Adrenal gland (tissue), 12 donors: Measurements from ENCODE around the gene TBXAS1. TPM values are rescaled to one million over a fixed set of nuclear protein-coding genes. Genes with fewer than 3 reads are reported as not detected.

Experiments used
- DNase-seq, 7 donors: peaks; one replicate each; pipeline ENCODE4 v3.0.0-alpha.2; 2019 to 2020
- H3K27ac ChIP-seq, 5 donors: fragments of 200-600 bp; sonication (generic) in 4 of 5; 1 replicate in 3 of 5; 2 replicates in 2 of 5; pipeline versions ENCODE4 v1.5.1 to v1.8.0; 2016 to 2020; ENCODE audit warnings: mild to moderate bottlenecking in 1 of 5
- H3K27me3 ChIP-seq: fragments of 200-600 bp; 2 replicates; pipeline ENCODE4 v1.8.0; 2021
- H3K36me3 ChIP-seq, 2 donors: fragments of 200-600 bp; replicated peaks in 1 of 2; 1 replicate in 1 of 2; 2 replicates in 1 of 2; pipeline versions ENCODE4 v1.5.1 to v1.8.0; 2018 to 2022
- H3K4me1 ChIP-seq, 2 donors: fragments of 200-600 bp; replicated peaks in 1 of 2; 1 replicate in 1 of 2; 2 replicates in 1 of 2; pipeline versions ENCODE4 v1.5.1 to v1.8.0; 2018 to 2021
- H3K4me3 ChIP-seq, 4 donors: fragments of 200-600 bp; sonication (generic) in 3 of 4; one replicate each; pipeline ENCODE4 v1.5.1; 2016 to 2018
- H3K9me3 ChIP-seq, 3 donors: fragments of 200-600 bp; sonication (generic) in 1 of 3; replicated peaks in 1 of 3; 1 replicate in 2 of 3; 2 replicates in 1 of 3; pipeline versions ENCODE4 v1.5.1 to v1.8.0; 2016 to 2021
- CTCF ChIP-seq, 6 experiments: fragments of 450-650 bp in 4 of 6; fragments of 200-600 bp in 2 of 6; sonication (generic) in 1 of 6; IDR thresholded peaks; 1 replicate in 5 of 6; 2 replicates in 1 of 6; pipeline versions ENCODE4 v1.5.1 to v1.8.0; 2016 to 2021; ENCODE audit warnings: antibody characterized with exemption in 6 of 6, mild to moderate bottlenecking in 2 of 6, moderate library complexity in 1 of 6
- POLR2A ChIP-seq, 2 donors: fragments of 450-650 bp; IDR thresholded peaks; one replicate each; pipeline ENCODE4 v1.6.1; 2017; ENCODE audit warnings: antibody characterized with exemption in 2 of 2, mild to moderate bottlenecking in 2 of 2, moderate library complexity in 1 of 2
- WGBS, 4 donors: extraction: QIAGEN DNeasy Blood & Tissue Kit in 2 of 4; methylation state at CpG; one replicate each; pipeline versions ENCODE4 v1.1.5 to v1.1.7; 2013 to 2017; 5-methylcytosine and 5-hydroxymethylcytosine counted together
- intact Hi-C, 2 donors: fragments of 100-400 bp; cut with DNase I; formaldehyde crosslinking; loops; one replicate each; pipeline versions ENCODE4 v1.14.1 to v1.15.0; 2022 to 2023
- polyA plus RNA-seq, 3 donors: library from polyadenylated mRNA; stranded (reverse); fragments of 200-250 nt in 2 of 3; fragments of 350-450 nt in 1 of 3; fragmentation: Illumina TruSeq in 1 of 3; extraction: RNeasy Lipid Tissue Mini Kit (QIAGEN cat#74804) in 1 of 3; gene quantifications; one replicate each; pipeline ENCODE4 v1.2.3, GENCODE V29; 2013 to 2014
- total RNA-seq, 9 donors: library from RNA; depleted of rRNA in 4 of 9; stranded (reverse); fragments of >200 nt in 4 of 9; fragments of 120-200 nt in 1 of 9; fragmentation: NEBNext Ultra II Directional in 1 of 9; extraction: Animal tissue kit (Norgen Biotek cat#: 25700) in 1 of 9; gene quantifications; one replicate each; pipeline versions ENCODE4 v1.1.0 to v1.2.4, GENCODE V29; 2013 to 2023
- donor health status: healthy with polysubstance abuse.
- donor health status: Bipolar disorder and iron deficiency.
- donor health status: DM: yes; HTN: yes; CAD: no.
- donor health status: DM: no; HTN: no; CAD: no.
- donor health status: DM: no; HTN: no; CAD: no.
- donor health status: DM: yes; HTN: yes; CAD: no.

TBXAS1 gene
- total and polyA plus RNA-seq, 12 donors, result 9.0 to 87.0 (median 27.3) TPM

GRCh38 chr7:140017543-140017942, 188.5 kb downstream of the TBXAS1 start:
- H3K4me1 ChIP-seq, result no peaks in the 10 kb centered on the region
- no peak for DNase-seq
- no peak overlapping the region for H3K4me3 ChIP-seq
- no peak overlapping the region for H3K27ac ChIP-seq
- H3K36me3 ChIP-seq, result no peaks in the 10 kb centered on the region
- no peaks in the 10 kb centered on the region for H3K9me3 ChIP-seq
- intact Hi-C loops, result no loop called here
- H3K27me3 ChIP-seq, result no peaks in the 10 kb centered on the region
- TF ChIP-seq CTCF (IDR thresholded peaks at IDR 0.05), result no peak
- TF ChIP-seq POLR2A (IDR thresholded peaks at IDR 0.05), result no peak
- 70 to 100% (median 87%) methylated on average over 2 to 15 of the region's 15 CpGs for WGBS, 4 donors

GRCh38 chr7:140018125-140019043, 189.3 kb downstream of the TBXAS1 start:
- intact Hi-C loops, result no loop called here

DNA sequence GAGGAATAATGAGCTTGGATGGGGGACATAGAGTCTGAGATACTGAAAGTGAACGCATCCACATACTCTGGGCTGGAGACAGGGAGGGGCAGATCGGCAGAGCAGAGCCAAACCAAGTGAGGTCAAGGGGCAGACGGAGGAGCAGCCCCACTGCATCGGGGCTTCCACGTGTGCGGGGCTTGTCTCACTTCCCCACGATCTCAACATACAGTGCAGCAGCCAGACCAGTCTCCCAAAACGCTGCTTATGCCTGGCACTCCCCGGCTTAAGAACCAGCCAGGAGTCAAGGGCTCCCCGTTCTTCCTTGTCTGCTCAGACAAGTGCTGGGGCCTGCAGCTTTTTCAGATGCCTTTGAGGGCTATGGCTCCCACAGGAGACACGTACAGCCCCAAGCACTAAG, 190.1 kb downstream of the TBXAS1 start:
- H3K4me3 ChIP-seq, result no peak overlapping the region
- intact Hi-C loops, result no loop called here
- WGBS, 4 donors, result 59 to 80% (median 69%) methylated on average over 4 to 11 of the region's 11 CpGs
- peaks cover 0 to 5% of the 10 kb centered on the region in 2 donors for H3K36me3 ChIP-seq
- TF ChIP-seq POLR2A (IDR thresholded peaks at IDR 0.05) (no peak), CTCF (IDR thresholded peaks at IDR 0.05) (no peak)
- H3K27me3 ChIP-seq, result no peaks in the 10 kb centered on the region
- no peak for DNase-seq
- no peaks in the 10 kb centered on the region for H3K4me1 ChIP-seq
- no peak overlapping the region for H3K27ac ChIP-seq
- H3K9me3 ChIP-seq, result no peaks in the 10 kb centered on the region

More at GRCh38 chr7:140018125-140019043, 189.3 kb downstream of the TBXAS1 start:
- Histone ChIP-seq H3K36me3 (peaks cover 0 to under 1% of the 10 kb centered on the region in 2 donors), H3K27ac (no peak overlapping the region), H3K4me1 (no peaks in the 10 kb centered on the region), H3K27me3 (no peaks in the 10 kb centered on the region), H3K4me3 (no peak overlapping the region), H3K9me3 (no peaks in the 10 kb centered on the region)
- DNase-seq, result no peak
- TF ChIP-seq CTCF (IDR thresholded peaks at IDR 0.05) (no peak), POLR2A (IDR thresholded peaks at IDR 0.05) (no peak)
- WGBS, 4 donors, result 79 to 84% (median 82%) methylated on average over 8 to 9 of the region's 9 CpGs

DNA sequence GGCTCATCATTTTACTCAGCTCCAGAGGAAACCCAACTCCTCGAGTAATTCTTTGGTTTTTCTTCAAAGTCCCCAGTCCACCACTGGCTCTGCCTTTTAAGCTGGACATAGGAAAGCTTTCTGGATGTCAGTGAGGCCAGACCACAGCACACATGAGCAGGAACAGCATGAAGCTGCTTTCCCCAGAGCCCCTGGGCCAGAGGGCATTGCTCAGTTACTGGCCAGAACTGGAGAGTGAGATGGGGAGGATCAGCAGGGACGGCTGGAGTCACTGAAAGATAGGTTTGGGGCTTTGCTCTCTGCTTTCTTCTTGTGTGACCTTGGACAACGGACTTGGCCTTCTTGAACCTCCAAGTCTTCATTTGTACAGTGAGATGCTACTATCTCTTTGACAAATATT, 190.5 kb downstream of the TBXAS1 start:
- Histone ChIP-seq H3K4me1 (no peaks in the 10 kb centered on the region), H3K36me3 (peaks cover 0 to 5% of the 10 kb centered on the region in 2 donors), H3K27me3 (no peaks in the 10 kb centered on the region), H3K9me3 (no peaks in the 10 kb centered on the region), H3K27ac (no peak overlapping the region), H3K4me3 (no peak overlapping the region)
- intact Hi-C loops, result no loop called here
- DNase-seq, result no peak
- 46 to 69% (median 64%) methylated on average over 3 of the region's 3 CpGs for WGBS, 4 donors
- TF ChIP-seq POLR2A (IDR thresholded peaks at IDR 0.05) (no peak), CTCF (IDR thresholded peaks at IDR 0.05) (no peak)
